Amniotic stem cell (primary cell): Measurements from ENCODE around the gene MSANTD2.

Experiments used
- DNase-seq: peaks from one replicate; lab custom pipeline; 2025; lab: John Stamatoyannopoulos, UW

The MSANTD2 gene

GRCh38 chr11:124732230-124732629 is 68.0 kb downstream of the MSANTD2 start:
- DNase-seq, result no peak

- no peak for DNase-seq
Observed at GRCh38 chr11:124729571-124729970, 70.6 kb downstream of the MSANTD2 start.

GRCh38 chr11:124728134-124728533 is 72.1 kb downstream of the MSANTD2 start:
- no peak for DNase-seq

GRCh38 chr11:124727474-124727873 is 72.7 kb downstream of the MSANTD2 start:
- no peak for DNase-seq

- no peak for DNase-seq
Observed at GRCh38 chr11:124725719-124726105, 74.5 kb downstream of the MSANTD2 start.

- DNase-seq, result no peak
Observed at GRCh38 chr11:124724979-124725718, 75.1 kb downstream of the MSANTD2 start.

GRCh38 chr11:124722176-124722575 is 78.0 kb downstream of the MSANTD2 start:
- no peak for DNase-seq

GRCh38 chr11:124719534-124719933 is 80.7 kb downstream of the MSANTD2 start:
- no peak for DNase-seq

GRCh38 chr11:124718801-124719200 is 81.4 kb downstream of the MSANTD2 start:
- DNase-seq, result no peak

- no peak for DNase-seq
Observed at GRCh38 chr11:124717786-124718651, 82.2 kb downstream of the MSANTD2 start.

GRCh38 chr11:124717421-124717785 is 82.8 kb downstream of the MSANTD2 start:
- no peak for DNase-seq

- no peak for DNase-seq
Observed at GRCh38 chr11:124716591-124716990, 83.6 kb downstream of the MSANTD2 start.
